GM18873 (cell line): ENCODE results near the gene SLC25A48.
"Not testable (repeated sequence)": the region's sequence is repeated elsewhere in the genome, so short reads cannot be mapped to it uniquely, and the experiment has no call there.

Source experiments
- ATAC-seq: cut with Tn5 transposase; IDR thresholded peaks from one replicate; pipeline ENCODE4 v1.9.1; 2021; ENCODE audit warnings: mild to moderate bottlenecking, moderate library complexity, moderate number of reproducible peaks; ENCODE audit not compliant: unreplicated experiment, low FRiP score

The SLC25A48 gene

DNA sequence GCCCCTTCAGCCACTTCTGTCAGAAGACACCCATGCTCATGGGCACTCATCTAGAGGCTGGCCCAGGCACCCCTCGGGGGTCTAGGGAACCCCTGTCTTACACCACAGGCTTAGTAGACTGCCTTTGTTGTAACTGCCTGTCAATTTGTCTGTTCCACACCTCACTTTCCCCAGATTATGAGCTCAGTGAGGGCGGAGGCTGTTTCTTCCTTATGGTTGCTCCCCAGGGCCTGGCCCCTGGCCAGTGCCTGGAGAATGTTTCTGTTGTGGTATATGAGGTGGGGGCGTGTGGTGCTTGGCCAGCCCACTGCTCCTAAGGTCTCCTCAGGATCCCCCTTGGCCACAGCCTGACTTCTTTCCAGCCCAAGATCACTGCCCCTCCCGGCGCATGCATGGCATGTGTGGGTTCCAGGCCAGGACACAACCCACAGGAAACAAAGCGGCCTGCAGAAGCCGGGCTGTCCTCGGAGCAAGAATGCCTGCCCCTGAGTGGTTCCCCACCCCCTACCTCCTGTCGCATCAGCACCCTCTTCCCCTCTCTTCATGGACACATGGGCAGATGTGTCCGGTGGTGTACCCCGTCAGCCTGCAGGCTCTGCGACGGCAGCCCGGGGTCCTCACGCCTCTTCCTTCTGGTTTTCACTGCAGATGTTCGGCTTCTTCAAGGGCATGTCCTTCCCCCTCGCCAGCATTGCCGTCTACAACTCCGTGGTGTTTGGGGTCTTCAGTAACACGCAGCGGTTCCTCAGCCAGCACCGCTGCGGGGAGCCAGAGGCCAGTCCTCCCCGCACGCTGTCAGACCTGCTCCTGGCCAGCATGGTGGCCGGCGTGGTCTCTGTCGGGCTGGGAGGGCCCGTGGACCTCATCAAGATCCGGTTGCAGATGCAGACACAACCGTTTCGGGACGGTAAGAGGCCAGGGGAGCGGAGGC, 17.7 kb downstream of the SLC25A48 start:
- ATAC-seq: no peak

DNA sequence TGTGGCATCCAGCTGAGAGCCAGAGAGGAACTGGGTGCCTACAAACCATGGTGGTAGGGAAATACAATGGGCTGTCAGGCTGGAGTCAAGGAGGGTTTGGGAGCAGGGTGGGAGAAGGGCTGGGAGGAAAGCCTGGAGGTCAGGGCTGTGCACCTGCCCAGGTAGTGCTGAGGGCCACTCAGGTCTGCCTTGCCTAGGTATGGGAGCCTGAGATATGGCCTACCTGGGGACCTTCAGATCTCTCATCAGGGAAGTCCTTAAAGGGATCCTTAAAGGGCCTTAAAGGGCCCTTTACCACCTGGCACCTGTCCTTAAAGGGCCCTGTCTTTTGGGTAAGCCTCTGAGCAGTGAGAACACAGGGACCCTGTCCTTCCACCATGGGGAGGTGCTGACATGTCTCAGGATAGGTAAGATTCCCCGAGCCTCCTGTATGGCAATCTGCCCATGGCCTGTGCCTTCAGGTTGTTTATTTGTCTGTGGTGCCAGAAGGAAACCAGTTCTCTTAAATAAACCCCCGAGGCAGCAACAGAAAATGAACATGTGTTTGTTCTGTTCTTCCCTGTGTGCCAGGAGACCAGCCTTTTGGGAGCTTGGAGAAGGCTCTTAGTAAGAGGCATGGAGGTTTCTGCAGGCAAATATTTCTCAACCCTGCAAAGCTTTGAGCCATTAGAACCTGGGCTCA, 23.3 kb downstream of the SLC25A48 start:
- ATAC-seq: no peak

DNA sequence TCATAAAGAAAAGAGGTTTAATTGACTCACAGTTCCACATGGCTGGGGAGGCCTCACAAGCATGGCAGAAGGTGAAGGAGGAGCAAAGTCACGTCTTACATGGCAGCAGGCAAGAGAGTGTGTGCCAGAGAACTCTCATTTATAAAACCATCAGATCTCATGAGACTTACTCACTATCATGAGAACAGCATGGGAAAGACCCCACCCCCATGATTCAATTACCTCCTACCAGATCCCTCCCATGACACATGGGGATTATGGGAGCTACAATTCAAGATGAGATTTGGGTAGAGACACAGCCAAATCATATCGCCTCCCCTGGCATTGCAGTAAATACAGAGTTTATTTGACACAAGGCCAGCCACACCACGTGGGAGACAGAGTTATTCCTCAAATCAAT, 24.7 kb downstream of the SLC25A48 start:
- ATAC-seq: not testable (repeated sequence)

DNA sequence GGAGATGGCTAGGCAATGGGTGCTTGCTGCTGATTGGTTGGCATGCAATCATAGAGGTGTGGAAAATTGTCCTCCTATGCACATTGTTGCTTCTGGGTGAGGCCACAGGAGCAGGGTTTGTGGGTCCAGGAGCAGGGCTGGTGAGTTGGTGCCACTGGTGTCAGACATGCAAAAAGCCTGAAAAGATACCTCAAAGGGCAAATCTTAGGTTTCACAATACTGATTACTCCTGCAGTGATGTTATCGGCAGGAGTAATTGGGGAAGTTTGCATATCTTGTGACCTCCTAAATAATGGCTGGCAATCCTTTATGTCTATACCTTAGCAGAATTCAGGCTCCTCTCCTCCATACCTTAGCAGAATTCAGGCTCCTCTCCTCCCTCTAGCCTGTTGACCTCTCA, 25.2 kb downstream of the SLC25A48 start:
- ATAC-seq: no peak

DNA sequence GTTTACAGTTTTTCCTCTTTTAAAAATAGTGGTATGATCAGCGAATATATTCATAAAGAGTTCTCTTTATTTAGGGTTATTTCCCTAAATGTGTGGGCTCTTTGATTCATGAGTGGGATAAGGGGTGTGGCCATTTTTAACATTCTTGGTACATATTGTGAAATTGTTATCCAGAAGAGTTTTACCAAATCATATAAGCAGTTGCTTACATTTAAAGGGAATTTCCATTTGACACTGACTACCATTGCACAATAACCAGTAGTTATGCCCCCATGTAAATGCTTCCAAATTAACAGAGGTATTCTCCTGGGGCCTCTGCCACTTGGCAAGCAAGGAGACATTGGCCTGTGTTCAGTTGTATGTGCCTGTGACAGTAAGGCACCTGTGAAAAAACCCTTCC, 27.2 kb downstream of the SLC25A48 start:
- no peak for ATAC-seq

DNA sequence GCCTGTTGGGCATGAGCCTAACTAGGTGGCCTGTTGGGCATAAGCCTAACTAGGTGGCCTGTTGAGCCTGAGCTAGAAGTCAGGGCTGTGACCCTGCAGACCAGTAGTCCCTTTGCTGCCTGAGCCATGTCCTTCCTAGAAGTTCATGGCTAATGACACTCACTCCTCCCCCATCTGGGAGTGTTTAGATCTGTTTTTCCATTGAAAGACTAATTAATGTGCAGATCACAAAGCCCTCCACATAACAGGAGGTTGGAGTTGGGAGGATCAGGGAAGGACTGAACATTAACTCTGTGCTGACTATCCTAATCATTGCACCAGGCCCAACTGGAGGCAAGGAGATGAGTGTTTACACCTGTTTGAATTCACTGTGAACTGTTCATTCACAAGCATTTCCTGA, 27.6 kb downstream of the SLC25A48 start:
- no peak for ATAC-seq

DNA sequence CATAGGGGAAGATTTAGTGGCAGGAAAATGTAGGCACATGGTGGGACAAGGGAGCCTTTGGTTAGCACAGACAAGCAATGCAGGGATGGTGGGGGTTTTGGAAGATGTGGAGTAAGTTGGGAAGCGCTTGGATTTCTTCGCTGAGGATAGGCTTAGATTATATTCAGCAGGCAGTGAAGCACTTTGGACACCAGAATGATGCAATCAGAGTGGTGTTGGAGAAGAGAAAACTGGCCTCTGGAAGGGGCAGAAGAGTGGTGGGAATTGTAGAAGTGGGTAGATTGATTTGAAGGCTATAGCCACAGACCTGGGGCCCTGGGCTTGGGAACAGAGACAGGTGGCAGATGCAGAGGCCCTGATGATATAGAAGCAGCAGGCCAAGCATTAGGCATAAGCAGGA, 28.3 kb downstream of the SLC25A48 start:
- ATAC-seq: no peak

DNA sequence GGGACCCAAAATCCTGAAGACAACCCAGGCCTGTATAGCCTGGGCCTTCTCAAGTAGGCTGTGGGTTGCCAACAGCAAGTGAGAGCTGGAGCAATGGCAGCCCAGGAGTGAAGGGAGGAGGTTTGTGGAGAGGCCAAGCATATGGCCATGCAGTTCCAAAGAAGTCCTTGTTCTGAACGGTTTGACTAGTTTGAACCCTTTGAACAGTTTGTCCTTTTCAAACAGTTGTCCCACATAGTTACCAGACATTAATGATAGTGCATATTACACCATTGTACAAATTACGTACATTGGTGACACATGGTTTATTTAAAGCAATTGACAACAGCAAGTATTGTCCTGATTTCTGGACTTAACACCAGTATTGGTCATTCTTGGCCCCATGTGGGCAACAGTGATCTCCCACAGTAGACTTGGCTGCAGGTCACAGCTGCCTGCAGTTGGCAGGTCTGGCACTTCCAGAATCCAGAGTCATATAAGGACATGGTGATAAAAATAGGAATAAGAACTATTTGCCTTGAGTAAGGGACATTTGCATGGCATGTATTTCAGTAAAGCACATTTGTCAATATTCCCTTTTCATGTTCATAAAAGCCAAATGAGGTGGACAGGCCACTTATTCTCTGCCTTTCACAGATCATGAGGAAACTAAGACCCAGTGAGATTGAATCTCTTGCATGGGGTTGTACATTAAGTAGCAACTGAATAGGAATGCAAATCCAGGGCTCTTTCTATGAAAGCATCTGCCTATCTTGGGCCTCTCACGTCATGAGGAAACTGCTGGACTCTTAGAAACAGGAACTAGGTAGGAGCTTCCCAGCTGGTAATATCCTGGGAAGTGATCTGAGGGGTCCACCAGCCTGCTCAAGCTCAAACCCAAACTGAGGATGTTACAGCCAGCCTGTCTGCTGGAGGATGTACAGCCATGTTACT, 30.3 kb downstream of the SLC25A48 start:
- no peak for ATAC-seq

DNA sequence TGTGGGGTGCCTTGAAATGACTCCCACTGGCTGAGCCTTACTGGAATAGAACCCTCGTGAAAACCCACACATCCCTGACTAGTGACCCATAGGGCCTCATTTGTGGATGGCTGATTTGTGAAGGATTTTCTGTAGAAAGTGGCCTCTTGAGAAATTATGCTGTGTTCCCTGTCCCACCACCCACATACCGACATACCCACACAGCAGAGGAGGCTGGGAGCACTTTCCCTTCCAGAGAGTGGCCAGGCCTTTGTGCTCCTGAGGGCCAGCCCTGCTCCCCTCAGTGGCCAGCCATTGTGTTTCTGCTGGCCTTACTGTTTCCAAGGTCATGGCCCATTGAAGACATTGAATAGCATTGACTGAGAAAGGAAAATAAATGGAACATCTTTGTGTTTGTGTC, 31.6 kb downstream of the SLC25A48 start:
- ATAC-seq: no peak

DNA sequence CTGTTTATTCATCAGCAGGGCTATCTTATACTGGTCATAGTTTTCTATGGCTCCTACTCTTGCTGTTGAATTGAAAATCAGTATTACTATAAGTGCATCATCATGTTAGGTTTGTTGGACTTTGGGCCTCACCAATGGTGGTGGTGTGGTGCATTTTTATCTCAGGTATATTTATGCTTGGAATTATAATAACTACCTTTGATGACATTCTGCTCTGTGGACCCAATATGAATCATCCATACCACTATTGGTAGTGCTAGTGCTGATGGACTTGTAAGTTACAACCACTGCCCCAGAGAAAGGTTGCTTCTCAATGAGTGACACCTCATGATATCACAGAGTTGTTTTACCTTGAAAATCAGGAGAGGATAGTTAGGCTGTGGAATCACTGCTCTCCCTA, 33.1 kb downstream of the SLC25A48 start:
- no peak for ATAC-seq

DNA sequence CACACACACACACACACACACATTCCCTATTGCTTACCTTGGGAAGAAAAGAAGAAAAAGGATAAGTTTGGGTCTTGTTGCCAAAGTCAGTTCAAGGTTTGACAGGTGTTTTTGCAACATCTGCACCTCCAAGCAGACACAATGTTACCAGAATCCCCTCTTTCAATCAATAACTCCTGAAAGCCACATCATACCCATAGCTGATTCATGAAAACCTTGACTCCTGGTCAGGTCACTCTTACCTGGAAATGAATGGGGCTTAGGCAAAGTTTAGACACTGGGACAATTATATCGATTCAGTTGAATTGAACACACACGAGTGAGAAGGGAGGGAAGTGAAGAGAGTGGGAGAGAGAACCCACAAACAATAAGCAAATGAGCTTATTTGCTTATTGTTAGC, 34.2 kb downstream of the SLC25A48 start:
- ATAC-seq: no peak

DNA sequence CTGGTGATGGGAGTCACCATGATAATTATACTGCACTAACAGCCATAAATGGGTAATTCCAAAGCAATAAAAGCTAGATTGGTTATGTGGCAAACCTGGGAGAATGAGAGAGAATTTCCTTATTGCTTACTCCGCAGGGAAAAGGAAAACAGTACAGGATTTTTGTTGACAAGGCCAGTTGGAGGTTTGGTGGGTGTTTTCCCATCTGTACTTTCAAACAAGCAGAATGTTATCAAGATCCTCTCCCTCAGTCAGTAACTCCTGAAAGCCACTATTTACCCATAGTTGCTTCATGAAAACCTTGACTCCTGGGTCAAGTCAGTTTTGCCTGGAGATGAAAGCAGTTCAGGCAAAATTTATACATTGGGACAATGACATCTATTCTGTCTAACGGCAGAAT, 34.8 kb downstream of the SLC25A48 start:
- ATAC-seq: no peak

DNA sequence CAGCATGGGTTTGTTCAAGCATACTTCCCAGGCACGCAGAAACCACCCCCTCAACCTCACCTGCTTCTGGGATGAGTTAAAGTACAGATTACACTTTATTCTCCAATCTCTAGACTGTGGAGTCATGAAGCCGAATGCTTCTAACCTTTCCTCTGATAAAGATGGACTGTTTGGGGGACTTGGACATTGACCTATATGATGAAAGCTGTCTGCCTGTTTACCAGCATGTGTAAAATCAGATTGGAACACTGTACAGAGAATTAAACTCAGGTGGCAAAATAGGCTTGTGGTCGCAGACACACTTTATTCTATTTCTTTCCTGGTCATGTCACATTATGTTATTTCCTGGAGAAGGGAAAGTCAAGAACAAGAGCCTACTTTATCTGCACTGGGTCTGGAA, 35.5 kb downstream of the SLC25A48 start:
- ATAC-seq: no peak

DNA sequence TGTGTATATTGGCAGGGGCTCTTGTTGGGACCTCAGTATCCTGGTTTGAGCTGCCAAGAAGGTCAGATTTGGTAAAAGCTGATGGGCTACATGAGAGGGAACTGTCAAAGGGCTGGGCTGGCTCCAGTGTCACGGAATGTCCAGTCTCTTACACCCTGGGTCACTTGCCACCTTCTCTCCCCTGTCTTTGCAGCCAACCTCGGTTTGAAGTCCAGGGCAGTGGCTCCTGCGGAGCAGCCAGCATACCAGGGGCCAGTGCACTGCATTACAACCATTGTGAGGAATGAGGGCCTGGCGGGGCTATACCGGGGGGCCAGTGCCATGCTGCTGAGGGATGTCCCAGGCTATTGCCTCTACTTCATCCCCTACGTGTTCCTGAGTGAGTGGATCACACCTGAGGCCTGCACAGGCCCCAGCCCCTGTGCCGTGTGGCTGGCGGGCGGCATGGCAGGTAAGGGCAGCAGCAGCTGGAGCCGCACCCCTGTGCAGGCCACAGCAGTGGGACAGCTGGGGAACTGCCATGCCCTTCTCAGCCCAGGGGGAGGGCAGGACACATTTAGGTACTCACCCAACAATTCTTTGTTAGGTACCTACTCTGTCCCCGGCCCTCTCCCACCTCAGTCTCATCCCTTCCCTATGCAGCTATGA, 36.9 kb downstream of the SLC25A48 start:
- ATAC-seq: no peak

DNA sequence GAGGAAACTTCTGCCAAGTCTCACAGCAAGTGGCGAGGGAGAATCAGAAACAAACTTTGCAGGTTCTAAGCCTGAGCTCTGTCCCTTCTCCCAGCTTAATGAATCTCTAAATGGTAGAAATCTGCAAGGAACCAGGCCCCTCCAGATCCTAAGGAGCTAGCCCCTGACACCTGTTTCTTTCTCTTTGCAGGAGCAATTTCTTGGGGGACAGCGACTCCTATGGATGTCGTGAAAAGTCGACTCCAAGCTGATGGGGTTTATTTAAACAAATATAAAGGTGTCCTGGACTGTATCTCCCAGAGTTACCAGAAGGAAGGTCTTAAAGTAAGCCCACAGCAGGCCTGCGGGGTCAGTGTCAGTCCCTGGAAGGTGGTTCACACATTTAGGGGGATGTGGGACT, 39.4 kb downstream of the SLC25A48 start:
- ATAC-seq: no peak

DNA sequence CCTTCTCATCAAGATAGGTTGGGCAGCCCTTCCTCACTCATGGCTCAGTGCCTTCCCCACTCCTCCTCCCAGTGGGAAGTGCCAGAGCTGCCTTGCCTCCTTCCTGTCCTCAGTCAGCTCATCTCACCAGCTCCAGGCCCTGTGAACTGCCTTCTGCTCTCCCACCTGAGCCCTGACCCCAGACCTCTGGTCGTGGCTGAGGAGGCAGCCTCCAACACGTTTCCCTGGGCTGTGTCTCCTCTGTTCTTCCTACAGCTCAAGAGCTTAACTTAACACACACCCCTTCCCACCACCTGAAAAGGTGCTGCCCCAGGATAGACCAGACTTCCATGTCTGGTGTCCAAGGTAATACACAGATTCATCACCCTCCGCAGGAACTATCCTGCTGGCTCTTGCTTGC, 40.0 kb downstream of the SLC25A48 start:
- no peak for ATAC-seq

DNA sequence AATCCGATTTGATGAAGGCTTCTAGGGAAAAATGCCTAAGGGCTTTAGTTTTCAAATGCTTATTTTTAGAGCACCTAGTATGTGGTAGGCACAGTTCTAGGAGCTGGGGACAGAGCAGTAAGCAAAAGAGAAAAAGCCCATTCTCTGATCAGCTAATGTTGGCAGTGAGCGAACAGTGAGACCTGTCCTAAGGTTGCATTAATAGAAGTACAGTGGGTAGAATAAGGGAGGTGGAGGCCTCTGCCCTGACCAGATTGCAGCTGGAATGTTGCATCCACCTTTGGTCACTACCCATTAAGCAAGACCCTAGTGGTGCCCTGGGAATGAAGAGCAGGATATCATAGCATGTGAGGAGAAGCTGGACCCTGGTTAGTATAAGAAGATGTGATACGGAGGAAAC, 41.1 kb downstream of the SLC25A48 start:
- ATAC-seq: no peak

DNA sequence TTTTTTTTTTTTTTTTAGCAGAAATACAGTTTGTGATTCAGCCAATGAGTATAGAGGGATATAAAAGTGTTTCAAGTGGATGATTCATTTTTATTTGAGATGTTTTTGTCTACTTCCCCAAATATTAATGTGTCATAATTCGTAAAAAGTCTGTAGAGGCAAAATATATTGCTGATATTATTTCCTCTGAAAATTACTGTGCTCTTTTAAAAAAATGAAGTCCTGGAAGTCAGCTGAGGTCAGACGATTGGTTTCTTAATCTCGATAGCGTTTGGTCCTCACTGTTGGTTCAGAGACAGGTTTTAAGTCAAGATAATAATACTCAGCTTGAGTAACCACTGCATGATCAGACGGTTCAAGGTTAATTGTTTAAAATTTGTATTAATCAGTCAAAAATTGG, 41.7 kb downstream of the SLC25A48 start:
- no peak for ATAC-seq

DNA sequence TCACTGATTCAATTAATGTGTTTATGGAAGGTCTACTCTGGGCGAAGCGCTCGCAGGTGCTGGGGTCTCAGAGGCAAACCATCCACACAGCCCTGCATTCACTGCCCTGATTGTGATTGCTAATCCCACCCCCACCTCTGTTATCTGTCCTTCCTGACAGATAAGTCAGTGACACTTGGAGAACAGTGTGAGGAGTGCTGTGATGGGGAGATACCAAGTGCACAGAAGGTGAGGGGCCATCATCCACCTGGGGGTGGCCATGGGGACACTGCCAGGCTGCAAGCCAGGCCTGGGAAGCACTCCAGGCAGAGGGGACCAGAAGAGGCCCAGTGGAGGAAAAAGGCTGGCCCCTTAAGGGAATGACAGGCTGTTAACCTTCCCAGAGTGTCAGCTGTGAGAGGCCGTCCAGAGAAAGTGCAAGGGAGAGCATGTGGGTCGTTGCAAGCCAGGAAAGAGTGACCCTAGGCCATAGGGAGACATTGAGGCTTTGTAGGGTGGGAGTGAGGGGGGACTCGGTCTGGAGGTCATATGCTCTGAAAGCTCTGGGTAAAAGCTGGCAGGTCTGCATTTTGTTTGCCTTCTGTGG, 43.2 kb downstream of the SLC25A48 start:
- ATAC-seq: no peak

DNA sequence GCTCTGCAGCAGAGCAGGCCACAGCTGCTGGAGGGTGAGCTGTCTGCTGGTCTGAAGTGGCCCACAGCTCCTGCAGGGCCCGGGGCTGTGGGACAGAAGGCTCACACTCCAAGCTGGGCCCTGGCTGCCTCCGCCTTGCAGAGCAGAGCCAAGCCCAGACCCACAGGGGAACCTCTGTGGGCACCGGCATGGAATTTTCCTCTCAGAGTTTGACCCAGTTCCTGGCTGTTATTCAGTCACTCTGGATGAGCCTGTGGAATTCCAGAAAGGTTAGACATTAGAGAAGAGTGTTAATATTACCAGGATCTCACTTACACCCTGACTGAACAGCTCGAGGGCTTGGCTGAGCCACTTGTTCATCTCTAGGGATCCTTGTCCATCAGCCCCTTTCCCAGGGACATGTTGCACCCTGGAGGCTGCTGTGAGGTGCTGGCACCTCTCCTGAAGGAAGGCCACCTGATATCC, 43.7 kb downstream of the SLC25A48 start:
- ATAC-seq: no peak
